Measurements from ENCODE around the gene TMEM63B. TPM values are rescaled to one million over a fixed set of nuclear protein-coding genes. Genes with fewer than 3 reads are reported as not detected.

Gene TMEM63B
- total RNA-seq, result 60.9 TPM

GRCh38 chr6:44127186-44128019, at the start of gene TMEM63B, which contains the start of gene MRPL14:
Gene TMEM63B, plus strand, starts transcription at chr6:44127554. Its CDS starts 7,031 bp downstream, at chr6:44134585.
Gene MRPL14, minus strand, starts transcription at chr6:44127452. Its CDS starts 10,841 bp downstream, at chr6:44116611.

GRCh38 chr6:44158770-44159228, 31.4 kb downstream of the TMEM63B start, which contains the start of gene CAPN11:
Gene CAPN11, plus strand, starts transcription at chr6:44158820. Its CDS starts 29 bp downstream, at chr6:44158849.

Other genes with a start within 250 kb of the TMEM63B start
- 39.7 TPM for gene MRPL14, start 102 bp upstream of the TMEM63B start, total RNA-seq
- not detected for gene CAPN11, start 31.3 kb downstream of the TMEM63B start, total RNA-seq
- not detected for gene MYMX, start 89.4 kb downstream of the TMEM63B start, total RNA-seq
- 15.9 TPM for gene SLC29A1, start 96.0 kb downstream of the TMEM63B start, total RNA-seq
- 534 TPM for gene HSP90AB1, start 119.5 kb downstream of the TMEM63B start, total RNA-seq
- gene SLC35B2, start 130.0 kb downstream of the TMEM63B start, total RNA-seq, result 33.2 TPM
- gene NFKBIE, start 138.0 kb downstream of the TMEM63B start, total RNA-seq, result 6.7 TPM
- gene TMEM151B, start 142.9 kb downstream of the TMEM63B start, total RNA-seq, result 40.8 TPM
- gene AARS2, start 185.8 kb downstream of the TMEM63B start, total RNA-seq, result 11.8 TPM
- gene SPATS1, start 215.1 kb downstream of the TMEM63B start, total RNA-seq, result 1.2 TPM